ENCODE data around the gene MEGF11.
"Not testable (repeated sequence)": the region's sequence is repeated elsewhere in the genome, so short reads cannot be mapped to it uniquely, and the experiment has no call there.

Gene MEGF11

GRCh38 chr15:65907661-65908060 lies 345.9 kb downstream of the MEGF11 start:
- no peak for DNase-seq

GRCh38 chr15:65906396-65906795 lies 347.2 kb downstream of the MEGF11 start:
- no peak for DNase-seq

- no peak for DNase-seq
Observed at GRCh38 chr15:65904301-65904700, 349.2 kb downstream of the MEGF11 start.

GRCh38 chr15:65903296-65904073 lies 350.1 kb downstream of the MEGF11 start:
- DNase-seq = no peak

GRCh38 chr15:65902373-65902772 lies 351.2 kb downstream of the MEGF11 start:
- no peak for DNase-seq

- DNase-seq = no peak
Observed at GRCh38 chr15:65901836-65902235, 351.7 kb downstream of the MEGF11 start.

- no peak for DNase-seq
Observed at GRCh38 chr15:65901336-65901735, 352.2 kb downstream of the MEGF11 start.

- DNase-seq = no peak
Observed at GRCh38 chr15:65900488-65900887, 353.1 kb downstream of the MEGF11 start.

- no peak for DNase-seq
Observed at GRCh38 chr15:65896236-65896635, 357.3 kb downstream of the MEGF11 start.

- no peak for DNase-seq
Observed at GRCh38 chr15:65893060-65893459, 360.5 kb downstream of the MEGF11 start.

GRCh38 chr15:65888981-65889380 lies 364.6 kb downstream of the MEGF11 start:
- DNase-seq = no peak

- no peak for DNase-seq
Observed at GRCh38 chr15:65887565-65887964, 366.0 kb downstream of the MEGF11 start.

GRCh38 chr15:65885668-65886218 lies 367.8 kb downstream of the MEGF11 start:
- no peak for DNase-seq

GRCh38 chr15:65884511-65884910 lies 369.0 kb downstream of the MEGF11 start:
- no peak for DNase-seq

- no peak for DNase-seq
Observed at GRCh38 chr15:65883571-65883970, 370.0 kb downstream of the MEGF11 start.

- DNase-seq = no peak
Observed at GRCh38 chr15:65881766-65882434, 371.6 kb downstream of the MEGF11 start.

- no peak for DNase-seq
Observed at GRCh38 chr15:65877749-65878148, 375.8 kb downstream of the MEGF11 start.

- DNase-seq = no peak
Observed at GRCh38 chr15:65875458-65875857, 378.1 kb downstream of the MEGF11 start.

- DNase-seq = no peak
Observed at GRCh38 chr15:65873256-65873655, 380.3 kb downstream of the MEGF11 start.

- DNase-seq = not testable (repeated sequence)
Observed at GRCh38 chr15:65872596-65872995, 381.0 kb downstream of the MEGF11 start.

GRCh38 chr15:65871886-65872285 lies 381.7 kb downstream of the MEGF11 start:
- not testable (repeated sequence) for DNase-seq

GRCh38 chr15:65870889-65871533 lies 382.5 kb downstream of the MEGF11 start:
- DNase-seq = no peak

Data from NCI-H2107 (cell line).